Esophagus squamous epithelium (tissue), 5 donors: ENCODE results near the gene HS6ST1. TPM values are rescaled to one million over a fixed set of nuclear protein-coding genes. Genes with fewer than 3 reads are reported as not detected.
"Not testable (repeated sequence)": the region's sequence is repeated elsewhere in the genome, so short reads cannot be mapped to it uniquely, and the experiment has no call there.

ENCODE experiments used
- DNase-seq: peaks from one replicate; lab custom pipeline; 2025; lab: John Stamatoyannopoulos, UW
- H3K27ac ChIP-seq, 4 donors: fragments of 200-600 bp; sonication (generic); one replicate each; pipeline ENCODE4 v1.5.1; 2016 to 2019; ENCODE audit warnings: mild to moderate bottlenecking in 1 of 4
- H3K27me3 ChIP-seq, 4 donors: fragments of 200-600 bp; sonication (generic); 1 replicate in 3 of 4; 2 replicates in 1 of 4; pipeline versions ENCODE4 v1.5.1 to v1.6.0; 2017 to 2021; ENCODE audit warnings: antibody characterized with exemption in 1 of 4
- H3K36me3 ChIP-seq, 3 donors: fragments of 200-600 bp; sonication (generic); one replicate each; pipeline ENCODE4 v1.5.1; 2016 to 2019
- H3K4me1 ChIP-seq, 3 donors: fragments of 200-600 bp; sonication (generic); one replicate each; pipeline ENCODE4 v1.5.1; 2017 to 2019
- H3K4me3 ChIP-seq, 4 donors: fragments of 200-600 bp; sonication (generic); 1 replicate in 3 of 4; 2 replicates in 1 of 4; pipeline ENCODE4 v1.5.1; 2016 to 2019; ENCODE audit warnings: mild to moderate bottlenecking in 2 of 4, moderate library complexity in 1 of 4
- H3K9me3 ChIP-seq, 3 donors: fragments of 200-600 bp; sonication (generic); one replicate each; pipeline ENCODE4 v1.5.1; 2016 to 2019
- POLR2A ChIP-seq, 4 donors: fragments of 450-650 bp; IDR thresholded peaks; one replicate each; pipeline ENCODE4 v1.6.1; 2017; ENCODE audit warnings: antibody characterized with exemption in 4 of 4, mild to moderate bottlenecking in 4 of 4, moderate library complexity in 3 of 4
- WGBS, 2 donors: methylation state at CpG; one replicate each; pipeline ENCODE4 v1.1.5; 2018; 5-methylcytosine and 5-hydroxymethylcytosine counted together
- intact Hi-C: fragments of 100-400 bp; cut with DNase I; formaldehyde crosslinking; loops from one replicate; pipeline ENCODE4 v1.15.0; 2022
- total RNA-seq, 4 donors: library from RNA; depleted of rRNA; stranded (reverse); fragments of >200 nt; gene quantifications; one replicate each; pipeline ENCODE4 v1.1.0, GENCODE V29; 2016
- TF ChIP-seq, protein P1 (sequence below), 6 experiments: fragments of 450-650 bp in 4 of 6; fragments of 200-600 bp in 2 of 6; sonication (generic) in 2 of 6; IDR thresholded peaks; one replicate each; pipeline ENCODE4 v1.5.1; 2016 to 2019; ENCODE audit warnings: antibody characterized with exemption in 6 of 6, mild to moderate bottlenecking in 4 of 6, moderate library complexity in 4 of 6
- donor health status: DM: yes; HTN: yes; CAD: no.

HS6ST1 gene
- total RNA-seq, 4 donors from 2014 or later, result 44.7 to 73.8 (median 56.8) TPM

DNA sequence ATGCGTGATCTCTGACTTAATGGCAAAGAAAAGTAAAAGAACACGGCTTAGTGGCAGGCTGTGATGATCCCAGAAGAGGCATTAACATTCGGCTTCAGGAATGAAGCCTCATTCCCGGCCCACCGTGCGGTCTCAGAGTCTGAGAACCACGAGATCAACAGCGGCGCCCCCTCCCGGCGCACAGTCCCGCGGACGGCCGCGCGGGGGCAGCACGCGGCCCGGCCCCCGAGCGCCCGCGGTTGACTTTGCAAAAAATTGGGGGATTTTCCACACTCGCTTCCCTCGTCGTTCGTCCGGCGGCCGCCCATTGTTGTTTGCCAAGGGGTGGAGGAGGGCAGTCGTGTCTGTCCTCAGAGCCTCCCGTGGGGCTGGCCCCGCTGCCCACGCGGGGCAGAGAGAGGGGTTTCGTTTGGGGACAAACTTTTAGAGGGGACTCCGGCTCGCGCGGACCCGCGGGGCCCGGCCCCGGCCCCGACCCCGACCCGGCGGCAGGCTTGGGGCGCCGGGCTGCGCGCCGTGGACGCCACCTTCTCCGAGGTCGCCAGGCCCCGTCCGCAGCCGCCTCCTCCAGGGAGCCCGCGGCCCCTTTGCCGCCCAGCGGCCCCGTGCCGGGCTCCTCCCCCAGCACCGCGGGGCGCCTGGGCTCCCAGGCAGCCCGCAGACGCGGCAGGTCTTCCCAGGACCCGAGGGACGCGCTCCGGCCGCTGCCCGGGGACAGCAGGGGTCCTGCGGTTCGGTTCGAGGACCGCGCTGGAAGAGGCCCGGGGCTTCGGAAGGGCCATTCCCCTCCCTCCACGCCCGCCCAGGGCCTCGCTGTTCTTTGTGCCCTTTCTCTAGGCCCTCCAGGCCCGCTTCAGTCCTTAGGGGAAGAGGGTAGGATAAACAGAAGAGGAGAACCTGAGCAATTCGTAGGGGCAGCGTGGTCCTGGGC is 3.4 kb upstream of the HS6ST1 start:
- 2% methylated on average over 20 of the region's 91 CpGs; no CpG with 5 or more reads in 1 of the 2 donors for WGBS, 2 donors
- DNase-seq, result no peak
- intact Hi-C loops, result loop anchor here (10.0 kb wide), 1 partner anchor 423 kb away; no protein-coding TSS in a partner anchor
- Histone ChIP-seq H3K27ac (peak overlapping the region; percentile 84 to 88 (median 86)), H3K9me3 (no peaks in the 10 kb centered on the region), H3K36me3 (no peaks in the 10 kb centered on the region), H3K4me3 (peak overlapping the region; percentile 48 to 83 (median 72)), H3K4me1 (peaks cover 22 to 79% (median 23%) of the 10 kb centered on the region in 3 donors), H3K27me3 (no peaks in the 10 kb centered on the region)
- TF ChIP-seq, protein P1, sequence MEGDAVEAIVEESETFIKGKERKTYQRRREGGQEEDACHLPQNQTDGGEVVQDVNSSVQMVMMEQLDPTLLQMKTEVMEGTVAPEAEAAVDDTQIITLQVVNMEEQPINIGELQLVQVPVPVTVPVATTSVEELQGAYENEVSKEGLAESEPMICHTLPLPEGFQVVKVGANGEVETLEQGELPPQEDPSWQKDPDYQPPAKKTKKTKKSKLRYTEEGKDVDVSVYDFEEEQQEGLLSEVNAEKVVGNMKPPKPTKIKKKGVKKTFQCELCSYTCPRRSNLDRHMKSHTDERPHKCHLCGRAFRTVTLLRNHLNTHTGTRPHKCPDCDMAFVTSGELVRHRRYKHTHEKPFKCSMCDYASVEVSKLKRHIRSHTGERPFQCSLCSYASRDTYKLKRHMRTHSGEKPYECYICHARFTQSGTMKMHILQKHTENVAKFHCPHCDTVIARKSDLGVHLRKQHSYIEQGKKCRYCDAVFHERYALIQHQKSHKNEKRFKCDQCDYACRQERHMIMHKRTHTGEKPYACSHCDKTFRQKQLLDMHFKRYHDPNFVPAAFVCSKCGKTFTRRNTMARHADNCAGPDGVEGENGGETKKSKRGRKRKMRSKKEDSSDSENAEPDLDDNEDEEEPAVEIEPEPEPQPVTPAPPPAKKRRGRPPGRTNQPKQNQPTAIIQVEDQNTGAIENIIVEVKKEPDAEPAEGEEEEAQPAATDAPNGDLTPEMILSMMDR (IDR thresholded peaks at IDR 0.05), result peak; percentile 95 to 99 (median 97)
- peak in 1 of 4 donors; percentile 36 for TF ChIP-seq POLR2A (IDR thresholded peaks at IDR 0.05)

- H3K36me3 ChIP-seq, result no peaks in the 10 kb centered on the region
- no peaks in the 10 kb centered on the region for H3K27me3 ChIP-seq
- 82 to 87% methylated on average over 15 to 20 of the region's 23 CpGs for WGBS, 2 donors
- peak overlapping the region in 2 of 4 donors; percentile 65 to 83 for H3K4me3 ChIP-seq
- H3K27ac ChIP-seq, result peak overlapping the region in 3 of 4 donors; percentile 32 to 88 (median 87)
- intact Hi-C loops, result loop anchor here (10.0 kb wide), 1 partner anchor 424 kb away; no protein-coding TSS in a partner anchor
- no peaks in the 10 kb centered on the region for H3K9me3 ChIP-seq
- DNase-seq, result no peak
- TF ChIP-seq, protein P1 (IDR thresholded peaks at IDR 0.05), result no peak
- no peak for TF ChIP-seq POLR2A (IDR thresholded peaks at IDR 0.05)
- peaks cover 31 to 84% (median 31%) of the 10 kb centered on the region in 3 donors for H3K4me1 ChIP-seq
These were observed 2.5 kb upstream of the HS6ST1 start for GRCh38 chr2:128320906-128321771.

DNA sequence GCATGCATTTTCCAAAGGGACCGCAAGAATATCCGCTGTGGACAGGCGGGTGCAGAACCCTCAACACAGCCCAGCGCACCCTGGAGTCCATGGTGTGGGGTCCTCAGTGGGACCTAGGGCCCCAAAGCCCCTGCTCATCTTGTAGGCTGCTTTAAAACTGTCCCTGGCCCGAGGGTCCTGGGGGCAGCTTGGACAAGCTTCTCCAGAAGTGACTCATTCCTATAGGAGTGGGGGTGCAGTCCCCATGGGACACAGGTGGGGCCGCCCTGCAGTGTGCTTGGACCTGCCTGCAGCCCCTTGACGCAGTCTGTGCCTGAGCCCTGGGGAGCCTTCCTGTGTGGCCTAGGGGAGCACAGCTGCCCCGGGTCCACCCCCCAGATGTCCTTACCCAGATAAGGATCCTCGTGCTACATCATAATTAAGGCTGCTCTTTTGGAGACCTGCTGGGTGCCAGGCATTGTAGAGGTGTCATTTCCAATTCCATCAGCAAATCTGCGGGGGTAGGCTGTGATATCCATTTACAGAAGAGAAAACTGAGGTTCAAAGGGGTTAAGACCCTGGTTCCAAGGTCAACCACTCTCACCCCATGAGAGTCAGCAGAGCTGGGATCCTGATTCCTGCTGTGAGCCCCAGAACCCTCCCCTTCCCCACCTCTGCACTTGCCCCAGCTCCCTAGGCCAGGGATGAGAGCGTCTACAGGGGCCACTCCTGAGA is 1.7 kb upstream of the HS6ST1 start:
- peak overlapping the region in 2 of 4 donors; percentile 6 to 17 for H3K27ac ChIP-seq
- intact Hi-C loops, result loop anchor here (10.0 kb wide), 1 partner anchor 424 kb away; no protein-coding TSS in a partner anchor
- peaks cover 36 to 84% (median 39%) of the 10 kb centered on the region in 3 donors for H3K4me1 ChIP-seq
- H3K4me3 ChIP-seq, result no peak overlapping the region
- 83 to 94% methylated on average over 5 of the region's 11 CpGs for WGBS, 2 donors
- peaks cover 0 to under 1% (median 0%) of the 10 kb centered on the region in 3 donors for H3K36me3 ChIP-seq
- no peak for DNase-seq
- H3K9me3 ChIP-seq, result no peaks in the 10 kb centered on the region
- no peaks in the 10 kb centered on the region for H3K27me3 ChIP-seq
- no peak for TF ChIP-seq POLR2A (IDR thresholded peaks at IDR 0.05)
- TF ChIP-seq, protein P1 (IDR thresholded peaks at IDR 0.05), result no peak

- TF ChIP-seq, protein P1 (IDR thresholded peaks at IDR 0.05), result no peak
- no peak for TF ChIP-seq POLR2A (IDR thresholded peaks at IDR 0.05)
- Histone ChIP-seq H3K27me3 (no peaks in the 10 kb centered on the region), H3K4me3 (peak overlapping the region in 3 of 4 donors; percentile 86 to 94 (median 86)), H3K9me3 (no peaks in the 10 kb centered on the region), H3K27ac (peak overlapping the region in 2 of 4 donors; percentile 76 to 81), H3K4me1 (peaks cover 36 to 84% (median 41%) of the 10 kb centered on the region in 3 donors), H3K36me3 (peaks cover 0 to 7% (median under 1%) of the 10 kb centered on the region in 3 donors)
- no peak for DNase-seq
- intact Hi-C loops, result loop anchor here (10.0 kb wide), 2 partner anchors 135 to 425 kb away; no protein-coding TSS in a partner anchor
- WGBS, 2 donors, result 74% methylated on average over 3 of the region's 38 CpGs; no CpG with 5 or more reads in 1 of the 2 donors
These were observed 1.0 kb upstream of the HS6ST1 start for GRCh38 chr2:128319631-128320191.

GRCh38 chr2:128318245-128318644 is 423 bp downstream of the HS6ST1 start:
- not testable (repeated sequence) for H3K9me3 ChIP-seq, H3K27me3 ChIP-seq, DNase-seq
- WGBS, 2 donors, result 2% methylated on average over 11 of the region's 55 CpGs; no CpG with 5 or more reads in 1 of the 2 donors
- intact Hi-C loops, result loop anchor here (10.0 kb wide), 1 partner anchor 133 kb away; no protein-coding TSS in a partner anchor
- Histone ChIP-seq H3K36me3 (peaks cover 0 to 16% (median 5%) of the 10 kb centered on the region in 3 donors), H3K4me3 (peak overlapping the region; percentile 76 to 94 (median 86)), H3K4me1 (peaks cover 51 to 88% (median 53%) of the 10 kb centered on the region in 3 donors), H3K27ac (peak overlapping the region; percentile 62 to 81 (median 72))

DNA sequence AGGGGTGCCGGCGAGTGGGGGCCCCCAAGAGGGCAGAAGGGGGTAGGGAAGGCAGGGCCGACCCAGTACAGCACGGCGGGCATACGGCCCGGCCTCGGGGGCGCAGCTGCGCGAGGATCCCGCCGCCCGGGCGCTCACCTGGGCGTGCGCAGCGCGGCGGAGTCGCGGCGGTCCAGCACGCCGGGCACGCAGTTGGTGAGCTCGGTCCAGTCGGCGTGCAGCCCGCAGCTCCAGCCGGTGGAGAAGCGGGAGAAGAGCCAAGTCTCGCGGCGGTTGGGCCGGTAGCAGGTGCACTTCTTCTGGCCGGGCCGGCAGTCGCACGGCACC is 806 bp downstream of the HS6ST1 start:
- not testable (repeated sequence) for DNase-seq, H3K9me3 ChIP-seq, H3K27me3 ChIP-seq
- intact Hi-C loops, result loop anchor here (10.0 kb wide), 1 partner anchor 133 kb away; no protein-coding TSS in a partner anchor
- Histone ChIP-seq H3K27ac (peak overlapping the region; percentile 55 to 85 (median 73)), H3K4me1 (peaks cover 50 to 88% (median 54%) of the 10 kb centered on the region in 3 donors), H3K4me3 (peak overlapping the region; percentile 76 to 94 (median 86)), H3K36me3 (peaks cover 0 to 16% (median 5%) of the 10 kb centered on the region in 3 donors)
- WGBS, 2 donors, result 0 to 1% methylated on average over 8 to 11 of the region's 40 CpGs
